Measurements from ENCODE around the gene AQP1.

The AQP1 gene

DNA sequence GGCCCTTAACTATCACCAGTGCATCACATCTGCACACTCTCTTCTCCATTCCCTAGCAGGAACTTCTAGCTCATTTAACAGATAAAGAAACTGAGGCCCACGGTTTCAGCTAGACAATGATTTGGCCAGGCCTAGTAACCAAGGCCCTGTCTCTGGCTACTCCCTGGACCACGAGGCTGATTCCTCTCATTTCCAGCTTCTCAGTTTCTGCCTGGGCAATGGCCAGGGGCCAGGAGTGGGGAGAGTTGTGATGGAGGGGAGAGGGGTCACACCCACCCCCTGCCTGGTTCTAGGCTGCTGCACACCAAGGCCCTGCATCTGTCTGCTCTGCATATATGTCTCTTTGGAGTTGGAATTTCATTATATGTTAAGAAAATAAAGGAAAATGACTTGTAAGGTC lies 13.5 kb downstream of the AQP1 start:
- no peak overlapping the region for H3K4me3 ChIP-seq (ENCODE audit: insufficient read depth, low read depth, low read length, poor library complexity, severe bottlenecking)
- H3K9me3 ChIP-seq (ENCODE audit: control insufficient read depth, low read length), result no peaks in the 10 kb centered on the region
- DNase-seq, result no peak
- H3K36me3 ChIP-seq (ENCODE audit: control insufficient read depth, insufficient read depth, low read length), result no peaks in the 10 kb centered on the region
- no peak overlapping the region for H3K27ac ChIP-seq (ENCODE audit: insufficient read depth, low read length, poor library complexity, severe bottlenecking)
- no peaks in the 10 kb centered on the region for H3K4me1 ChIP-seq (ENCODE audit: control insufficient read depth, insufficient read depth, low read length, poor library complexity, severe bottlenecking)
- peaks cover 2% of the 10 kb centered on the region for H3K27me3 ChIP-seq (replicated peaks; ENCODE audit: control insufficient read depth, insufficient read depth, low read length, poor library complexity, severe bottlenecking)

DNA sequence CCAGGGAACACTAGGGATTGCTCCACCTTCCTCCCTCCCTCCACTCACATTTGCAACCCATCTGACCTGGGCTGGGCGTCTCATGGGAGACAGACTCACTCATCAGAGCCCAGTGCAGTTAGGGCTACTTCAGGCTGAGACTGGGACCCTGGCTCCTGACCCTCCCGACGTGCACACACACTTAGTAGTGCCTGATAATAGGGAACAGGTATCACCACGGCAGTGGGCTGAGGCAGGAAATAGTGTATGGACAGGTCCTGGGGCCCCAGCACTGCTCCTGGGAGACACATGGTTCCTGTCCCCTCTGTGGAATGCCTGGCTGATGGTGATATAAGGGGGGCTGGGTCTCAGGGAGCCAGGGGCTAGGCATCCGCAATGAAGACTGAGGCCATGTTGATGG lies 14.3 kb downstream of the AQP1 start:
- peaks cover 2% of the 10 kb centered on the region for H3K27me3 ChIP-seq (replicated peaks; ENCODE audit: control insufficient read depth, insufficient read depth, low read length, poor library complexity, severe bottlenecking)
- no peaks in the 10 kb centered on the region for H3K4me1 ChIP-seq (ENCODE audit: control insufficient read depth, insufficient read depth, low read length, poor library complexity, severe bottlenecking)
- no peaks in the 10 kb centered on the region for H3K36me3 ChIP-seq (ENCODE audit: control insufficient read depth, insufficient read depth, low read length)
- no peak overlapping the region for H3K27ac ChIP-seq (ENCODE audit: insufficient read depth, low read length, poor library complexity, severe bottlenecking)
- DNase-seq, result no peak
- H3K4me3 ChIP-seq (ENCODE audit: insufficient read depth, low read depth, low read length, poor library complexity, severe bottlenecking), result no peak overlapping the region
- no peaks in the 10 kb centered on the region for H3K9me3 ChIP-seq (ENCODE audit: control insufficient read depth, low read length)

DNA sequence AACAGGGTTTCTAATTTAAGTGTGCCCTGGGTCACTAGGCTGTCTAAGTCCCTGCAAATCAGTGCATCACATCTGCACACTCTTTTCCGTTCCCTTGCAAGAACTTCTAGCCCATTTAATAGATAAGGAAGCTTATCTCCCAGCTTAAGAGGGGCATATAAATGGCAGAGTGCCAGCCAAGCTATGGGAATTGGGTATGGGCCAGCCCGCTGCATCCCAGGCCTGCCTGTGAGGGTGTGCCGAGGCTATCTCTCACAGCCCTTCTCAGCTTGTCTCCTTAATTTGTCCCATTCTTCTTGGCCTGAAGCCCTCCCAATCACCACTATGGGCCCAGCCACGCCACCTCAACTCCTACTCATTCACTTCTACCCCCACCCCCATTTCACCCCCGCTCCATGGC lies 14.7 kb downstream of the AQP1 start:
- Histone ChIP-seq H3K4me1 (ENCODE audit: control insufficient read depth, insufficient read depth, low read length, poor library complexity, severe bottlenecking) (no peaks in the 10 kb centered on the region), H3K27me3 (replicated peaks; ENCODE audit: control insufficient read depth, insufficient read depth, low read length, poor library complexity, severe bottlenecking) (peaks cover 2% of the 10 kb centered on the region), H3K27ac (ENCODE audit: insufficient read depth, low read length, poor library complexity, severe bottlenecking) (no peak overlapping the region), H3K36me3 (ENCODE audit: control insufficient read depth, insufficient read depth, low read length) (no peaks in the 10 kb centered on the region), H3K4me3 (ENCODE audit: insufficient read depth, low read depth, low read length, poor library complexity, severe bottlenecking) (no peak overlapping the region), H3K9me3 (ENCODE audit: control insufficient read depth, low read length) (no peaks in the 10 kb centered on the region)
- DNase-seq, result no peak

DNA sequence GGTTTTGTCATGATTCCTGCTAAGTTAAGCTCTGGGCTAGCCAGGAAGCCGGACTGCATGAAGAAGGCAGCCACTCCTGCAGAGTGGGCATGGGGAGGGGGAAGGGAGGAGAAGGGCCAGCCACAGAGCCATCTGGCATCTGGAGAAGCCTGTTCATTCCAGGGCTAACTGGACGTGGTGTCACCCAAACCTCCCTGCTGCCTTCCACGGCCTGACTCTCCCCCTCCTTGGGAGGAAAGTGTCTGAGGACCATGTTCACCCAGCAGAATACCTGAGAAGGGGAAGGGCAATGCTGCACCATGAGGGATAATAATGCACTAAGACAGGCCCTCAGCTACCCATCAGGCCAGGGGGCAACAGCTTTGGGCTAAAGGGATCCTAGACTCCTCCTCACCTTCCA lies 15.4 kb downstream of the AQP1 start:
- H3K4me1 ChIP-seq (ENCODE audit: control insufficient read depth, insufficient read depth, low read length, poor library complexity, severe bottlenecking), result no peaks in the 10 kb centered on the region
- no peak for DNase-seq

DNA sequence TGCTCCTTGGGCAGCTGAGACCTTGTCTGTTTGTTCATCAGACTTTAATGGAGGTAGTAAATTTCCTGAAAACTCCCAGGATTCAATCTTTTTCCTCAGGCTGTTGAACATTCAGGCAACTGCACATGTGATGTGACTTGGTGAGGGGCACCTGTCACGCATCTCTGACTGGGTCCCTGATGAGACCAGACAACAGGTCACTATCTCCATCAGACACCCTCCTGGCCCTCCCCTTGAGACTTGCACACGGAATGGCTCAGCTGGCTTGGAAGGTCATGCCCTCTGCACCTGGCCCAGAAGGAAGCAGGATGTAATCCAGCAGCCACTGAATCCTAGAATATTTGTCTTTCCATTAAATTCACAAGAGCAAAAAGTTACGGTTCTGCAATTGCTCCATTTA lies 15.9 kb downstream of the AQP1 start:
- Histone ChIP-seq H3K36me3 (ENCODE audit: control insufficient read depth, insufficient read depth, low read length) (no peaks in the 10 kb centered on the region), H3K27ac (ENCODE audit: insufficient read depth, low read length, poor library complexity, severe bottlenecking) (no peak overlapping the region), H3K4me3 (ENCODE audit: insufficient read depth, low read depth, low read length, poor library complexity, severe bottlenecking) (no peak overlapping the region), H3K9me3 (ENCODE audit: control insufficient read depth, low read length) (no peaks in the 10 kb centered on the region), H3K4me1 (ENCODE audit: control insufficient read depth, insufficient read depth, low read length, poor library complexity, severe bottlenecking) (no peaks in the 10 kb centered on the region), H3K27me3 (replicated peaks; ENCODE audit: control insufficient read depth, insufficient read depth, low read length, poor library complexity, severe bottlenecking) (peaks cover 2% of the 10 kb centered on the region)
- DNase-seq, result no peak

More for the DNA sequence above, 15.4 kb downstream of the AQP1 start:
- no peak overlapping the region for H3K27ac ChIP-seq (ENCODE audit: insufficient read depth, low read length, poor library complexity, severe bottlenecking)
- H3K9me3 ChIP-seq (ENCODE audit: control insufficient read depth, low read length), result no peaks in the 10 kb centered on the region
- H3K27me3 ChIP-seq (replicated peaks; ENCODE audit: control insufficient read depth, insufficient read depth, low read length, poor library complexity, severe bottlenecking), result peaks cover 2% of the 10 kb centered on the region
- no peaks in the 10 kb centered on the region for H3K36me3 ChIP-seq (ENCODE audit: control insufficient read depth, insufficient read depth, low read length)
- no peak overlapping the region for H3K4me3 ChIP-seq (ENCODE audit: insufficient read depth, low read depth, low read length, poor library complexity, severe bottlenecking)

DNA sequence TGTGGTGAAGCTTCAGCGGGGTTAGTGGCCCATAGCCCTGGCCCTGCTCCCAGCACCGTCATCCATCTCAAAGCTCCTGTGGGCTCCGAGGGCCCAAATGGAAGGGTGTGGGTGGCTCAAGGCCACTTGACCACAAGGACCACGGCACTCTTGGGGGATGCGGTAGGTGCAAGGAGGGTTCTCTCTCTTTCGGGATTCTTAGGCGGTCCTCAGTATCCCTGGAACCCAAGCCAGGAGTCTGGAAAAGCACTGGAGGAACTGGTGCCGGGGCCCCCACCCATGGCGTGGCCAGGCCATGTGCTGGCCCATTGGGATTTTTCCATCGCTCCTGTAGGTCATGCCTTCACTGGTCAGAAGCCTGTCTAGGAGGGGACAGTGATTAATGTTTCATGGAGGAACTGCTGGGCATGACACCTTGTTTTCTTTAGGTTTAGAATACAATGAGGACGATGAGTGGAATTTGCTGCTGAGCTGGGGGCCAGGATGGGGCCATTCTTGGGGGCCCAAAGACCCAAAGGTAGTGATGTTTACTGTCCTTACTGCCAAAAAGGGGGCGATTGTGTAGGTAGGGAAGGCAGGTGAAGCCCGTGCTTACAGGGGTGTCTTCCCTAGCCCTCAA lies 16.7 kb downstream of the AQP1 start:
- no peaks in the 10 kb centered on the region for H3K4me1 ChIP-seq (ENCODE audit: control insufficient read depth, insufficient read depth, low read length, poor library complexity, severe bottlenecking)
- no peak overlapping the region for H3K4me3 ChIP-seq (ENCODE audit: insufficient read depth, low read depth, low read length, poor library complexity, severe bottlenecking)
- H3K9me3 ChIP-seq (ENCODE audit: control insufficient read depth, low read length), result no peaks in the 10 kb centered on the region
- H3K36me3 ChIP-seq (ENCODE audit: control insufficient read depth, insufficient read depth, low read length), result no peaks in the 10 kb centered on the region
- no peak for DNase-seq
- H3K27ac ChIP-seq (ENCODE audit: insufficient read depth, low read length, poor library complexity, severe bottlenecking), result no peak overlapping the region
- H3K27me3 ChIP-seq (replicated peaks; ENCODE audit: control insufficient read depth, insufficient read depth, low read length, poor library complexity, severe bottlenecking), result peaks cover 2% of the 10 kb centered on the region

DNA sequence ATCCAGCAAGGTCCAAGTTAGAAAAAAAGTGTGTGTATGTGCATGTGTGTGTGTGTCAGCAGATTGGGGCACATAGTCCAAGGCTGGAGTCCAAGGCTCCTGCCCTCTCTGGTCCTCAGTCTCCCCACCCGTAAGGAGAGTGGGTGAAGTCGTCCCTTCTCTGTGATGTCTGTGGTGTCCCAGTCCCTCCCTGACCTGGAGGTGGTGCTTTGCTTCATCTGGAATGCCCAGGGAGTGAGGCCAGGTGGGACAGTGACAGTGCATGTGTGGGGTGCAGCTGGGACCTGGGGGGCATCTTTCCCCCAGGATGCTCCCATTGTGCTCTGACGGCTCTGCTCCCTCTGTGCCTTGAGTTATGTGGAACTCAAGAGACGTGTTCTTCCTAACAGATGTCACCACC lies 18.0 kb downstream of the AQP1 start:
- Histone ChIP-seq H3K27ac (ENCODE audit: insufficient read depth, low read length, poor library complexity, severe bottlenecking) (no peak overlapping the region), H3K4me1 (ENCODE audit: control insufficient read depth, insufficient read depth, low read length, poor library complexity, severe bottlenecking) (no peaks in the 10 kb centered on the region), H3K27me3 (replicated peaks; ENCODE audit: control insufficient read depth, insufficient read depth, low read length, poor library complexity, severe bottlenecking) (peaks cover 2% of the 10 kb centered on the region), H3K4me3 (ENCODE audit: insufficient read depth, low read depth, low read length, poor library complexity, severe bottlenecking) (no peak overlapping the region), H3K36me3 (ENCODE audit: control insufficient read depth, insufficient read depth, low read length) (no peaks in the 10 kb centered on the region), H3K9me3 (ENCODE audit: control insufficient read depth, low read length) (no peaks in the 10 kb centered on the region)
- no peak for DNase-seq

DNA sequence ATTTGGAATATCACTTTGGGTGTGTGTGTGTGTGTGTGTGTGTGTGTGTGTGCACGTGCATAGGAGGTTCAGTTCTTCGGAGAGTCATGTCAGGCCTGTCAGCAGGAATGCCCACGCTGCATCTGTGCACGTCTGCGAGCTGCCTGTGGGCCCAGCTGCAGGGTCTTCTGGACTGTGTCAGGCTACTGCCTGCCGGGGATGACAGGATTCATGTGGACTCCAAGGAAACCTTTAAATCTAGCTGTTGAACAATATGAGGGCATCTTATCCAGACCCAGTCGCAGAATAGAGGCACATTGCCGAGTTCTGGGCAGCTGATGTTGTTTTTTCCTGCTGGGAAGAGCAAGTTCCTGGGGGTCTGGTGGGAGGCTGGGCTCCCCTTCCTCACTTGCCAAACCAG lies 19.0 kb downstream of the AQP1 start:
- Histone ChIP-seq H3K36me3 (ENCODE audit: control insufficient read depth, insufficient read depth, low read length) (no peaks in the 10 kb centered on the region), H3K9me3 (ENCODE audit: control insufficient read depth, low read length) (no peaks in the 10 kb centered on the region), H3K4me1 (ENCODE audit: control insufficient read depth, insufficient read depth, low read length, poor library complexity, severe bottlenecking) (no peaks in the 10 kb centered on the region), H3K27me3 (replicated peaks; ENCODE audit: control insufficient read depth, insufficient read depth, low read length, poor library complexity, severe bottlenecking) (peaks cover 2% of the 10 kb centered on the region), H3K27ac (ENCODE audit: insufficient read depth, low read length, poor library complexity, severe bottlenecking) (no peak overlapping the region), H3K4me3 (ENCODE audit: insufficient read depth, low read depth, low read length, poor library complexity, severe bottlenecking) (no peak overlapping the region)
- no peak for DNase-seq

DNA sequence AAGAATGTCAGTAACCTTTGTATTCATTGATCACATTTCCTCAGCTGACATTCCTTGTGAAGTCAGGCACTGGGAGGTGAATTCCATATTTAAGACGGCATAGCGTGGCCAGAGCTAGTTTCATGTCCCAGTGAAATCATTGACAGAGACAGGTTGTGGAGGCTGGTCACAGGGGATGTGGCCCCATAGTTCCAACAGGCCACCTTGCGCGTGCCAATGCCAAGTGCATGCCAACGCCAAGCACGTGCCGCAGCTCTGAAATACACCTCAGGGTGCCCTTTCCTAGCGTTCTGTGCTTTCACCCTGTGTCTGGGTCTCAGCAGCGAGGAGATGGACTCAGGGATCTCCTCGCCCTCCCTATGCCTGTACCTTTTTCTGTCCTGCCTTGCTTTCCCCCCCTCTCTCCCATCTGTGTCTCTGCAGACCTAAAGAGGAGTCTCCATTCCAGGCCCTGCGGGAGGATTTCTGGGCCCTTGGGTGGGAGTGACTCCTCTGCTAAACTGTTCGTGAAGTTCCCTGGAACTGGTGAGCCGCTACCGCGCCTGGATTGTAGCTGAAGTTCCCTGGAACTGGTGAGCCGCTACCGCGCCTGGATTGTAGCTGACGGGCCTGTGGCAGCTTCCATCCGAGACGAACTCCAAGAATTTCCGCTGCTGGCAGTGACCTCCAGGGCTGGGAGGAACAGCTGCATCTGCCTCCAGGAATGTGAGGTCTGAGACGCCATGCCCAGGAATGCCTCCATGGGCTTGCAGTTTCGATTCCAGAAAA lies 19.7 kb downstream of the AQP1 start:
- Histone ChIP-seq H3K27me3 (replicated peaks; ENCODE audit: control insufficient read depth, insufficient read depth, low read length, poor library complexity, severe bottlenecking) (peaks cover 2% of the 10 kb centered on the region), H3K36me3 (ENCODE audit: control insufficient read depth, insufficient read depth, low read length) (no peaks in the 10 kb centered on the region), H3K9me3 (ENCODE audit: control insufficient read depth, low read length) (no peaks in the 10 kb centered on the region), H3K27ac (ENCODE audit: insufficient read depth, low read length, poor library complexity, severe bottlenecking) (no peak overlapping the region), H3K4me1 (ENCODE audit: control insufficient read depth, insufficient read depth, low read length, poor library complexity, severe bottlenecking) (no peaks in the 10 kb centered on the region), H3K4me3 (ENCODE audit: insufficient read depth, low read depth, low read length, poor library complexity, severe bottlenecking) (no peak overlapping the region)
- DNase-seq, result no peak

DNA sequence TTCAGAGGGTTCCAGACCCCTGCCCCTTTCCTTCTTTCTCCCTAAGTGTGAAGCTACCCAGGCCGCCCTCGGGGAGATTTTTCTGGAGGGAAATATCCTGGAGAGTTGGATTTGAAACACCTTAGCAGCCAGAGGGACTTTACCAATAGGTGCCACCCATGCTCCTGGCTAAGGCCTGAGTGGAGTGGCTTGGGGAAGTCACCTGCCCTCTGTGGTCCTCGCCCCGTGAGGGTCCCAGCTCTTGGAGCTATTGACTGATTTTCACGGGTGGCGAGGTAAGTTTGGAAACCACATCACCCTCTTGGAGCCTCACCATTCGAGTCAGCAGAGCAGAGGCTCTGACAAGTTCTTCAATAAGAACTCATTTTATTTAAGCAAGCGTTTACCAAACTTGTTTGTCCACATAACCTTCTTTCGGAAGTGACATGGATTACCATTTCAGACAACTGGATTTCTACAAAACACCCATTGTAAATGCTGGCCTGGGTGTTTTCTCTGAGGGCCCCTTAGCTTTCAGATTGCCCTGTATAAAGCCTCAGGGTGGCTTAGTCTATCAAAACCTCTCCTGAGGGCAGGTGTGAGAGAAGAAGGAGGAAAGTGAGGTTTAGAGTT lies 20.4 kb downstream of the AQP1 start:
- H3K9me3 ChIP-seq (ENCODE audit: control insufficient read depth, low read length), result no peaks in the 10 kb centered on the region
- no peaks in the 10 kb centered on the region for H3K4me1 ChIP-seq (ENCODE audit: control insufficient read depth, insufficient read depth, low read length, poor library complexity, severe bottlenecking)
- DNase-seq, result no peak
- no peak overlapping the region for H3K27ac ChIP-seq (ENCODE audit: insufficient read depth, low read length, poor library complexity, severe bottlenecking)
- peaks cover 2% of the 10 kb centered on the region for H3K27me3 ChIP-seq (replicated peaks; ENCODE audit: control insufficient read depth, insufficient read depth, low read length, poor library complexity, severe bottlenecking)
- H3K36me3 ChIP-seq (ENCODE audit: control insufficient read depth, insufficient read depth, low read length), result no peaks in the 10 kb centered on the region
- no peak overlapping the region for H3K4me3 ChIP-seq (ENCODE audit: insufficient read depth, low read depth, low read length, poor library complexity, severe bottlenecking)

Measured in effector memory CD4-positive, alpha-beta T cell (primary cell).